ENCODE data around the gene MINDY4.

GRCh38 chr7:30894866-30895605, 123.8 kb downstream of the MINDY4 start:
- TF ChIP-seq CTCF (conservative IDR thresholded peaks at IDR 0.05; ENCODE audit: low read depth, low read length) (no peak), POLR2A (IDR thresholded peaks at IDR 0.05; ENCODE audit: low read depth, low read length) (no peak), MAZ (IDR thresholded peaks at IDR 0.05; ENCODE audit: borderline replicate concordance, low read depth, low read length) (no peak), SMC3 (IDR thresholded peaks at IDR 0.05; ENCODE audit: low read depth, low read length) (no peak), CHD1 (IDR thresholded peaks at IDR 0.05; ENCODE audit: low read depth, low read length) (no peak), USF2 (IDR thresholded peaks at IDR 0.05; ENCODE audit: low read depth, low read length) (no peak)

Data from IMR-90 (cell line).